ENCODE measurements around the gene WDR47. TPM values are rescaled to one million over a fixed set of nuclear protein-coding genes. Genes with fewer than 3 reads are reported as not detected.

WDR47 gene
- total and polyA plus RNA-seq, 2 experiments from 2014 or later: 6.7 to 9.7 TPM

DNA sequence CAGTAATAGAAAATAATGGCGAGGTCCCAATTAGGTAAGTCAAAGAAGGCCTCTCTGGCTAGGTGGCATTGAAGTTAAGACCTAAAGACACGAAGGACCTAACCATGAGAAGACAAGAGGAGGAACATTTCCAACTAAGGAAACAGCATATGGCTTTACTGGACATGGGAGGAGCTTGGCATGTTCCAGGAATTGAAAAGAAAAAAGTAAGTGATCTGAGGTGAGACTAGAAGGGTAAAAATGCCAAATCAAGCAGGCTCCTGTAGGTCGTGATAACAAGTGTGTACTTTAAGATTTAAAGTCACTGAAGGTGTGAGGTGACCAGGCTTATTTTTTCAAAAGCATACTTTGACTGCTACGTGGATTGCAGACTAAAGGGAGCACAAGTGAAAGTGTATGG, 65.2 kb downstream of the WDR47 start:
- no peaks in the 10 kb centered on the region for H3K79me2 ChIP-seq
- no peak overlapping the region for H3K4me2 ChIP-seq
- H2AFZ ChIP-seq: no peak overlapping the region
- DNase-seq (ENCODE audit: low spot score): no peak
- H3K4me3 ChIP-seq: no peak overlapping the region
- no peaks in the 10 kb centered on the region for H3K4me1 ChIP-seq (ENCODE audit: insufficient read depth)
- no peak for TF ChIP-seq EZH2 (IDR thresholded peaks at IDR 0.05; ENCODE audit: borderline replicate concordance)
- TF ChIP-seq EZH2phosphoT487 (IDR thresholded peaks at IDR 0.05; ENCODE audit: low read depth, severe bottlenecking, unreplicated experiment): no peak
- TF ChIP-seq CTCF (IDR thresholded peaks at IDR 0.05; ENCODE audit: poor library complexity): no peak
- no peaks in the 10 kb centered on the region for H4K20me1 ChIP-seq (ENCODE audit: insufficient read depth, poor library complexity, severe bottlenecking)
- WGBS (ENCODE audit: low lambda C conversion rate, missing lambda C conversion rate): 81% methylated on average over 4 of the region's 4 CpGs
- H3K9me3 ChIP-seq (ENCODE audit: low read depth): no peaks in the 10 kb centered on the region
- no peaks in the 10 kb centered on the region for H3K36me3 ChIP-seq (replicated peaks; ENCODE audit: insufficient read depth, low read depth)
- no peak overlapping the region for H3K27ac ChIP-seq
- H3K27me3 ChIP-seq: no peaks in the 10 kb centered on the region
- no peaks in the 10 kb centered on the region for H3K9me2 ChIP-seq (replicated peaks; ENCODE audit: insufficient read depth)

DNA sequence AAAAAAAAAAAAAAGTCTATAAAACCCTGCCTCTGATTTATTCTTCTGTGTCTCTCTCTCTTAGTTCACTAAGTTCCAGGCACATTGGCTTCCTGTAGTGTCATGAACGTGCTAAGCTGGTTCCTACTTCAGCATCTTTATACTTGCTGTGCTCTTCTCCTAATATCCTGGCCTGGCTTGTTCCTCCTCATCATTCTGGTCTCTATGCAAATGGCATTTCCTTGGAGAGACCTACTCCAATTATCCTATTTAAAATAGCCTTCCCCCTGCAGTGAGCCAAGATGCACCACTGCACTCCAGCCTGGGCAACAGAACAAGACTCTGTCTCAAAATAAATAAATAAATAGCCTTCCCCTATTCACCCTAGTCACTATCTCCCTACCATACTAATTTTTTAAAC, 69.0 kb downstream of the WDR47 start:
- no peaks in the 10 kb centered on the region for H3K79me2 ChIP-seq
- 95% methylated on average over 1 of the region's 1 CpG for WGBS (ENCODE audit: low lambda C conversion rate, missing lambda C conversion rate)
- H3K9me2 ChIP-seq (replicated peaks; ENCODE audit: insufficient read depth): no peaks in the 10 kb centered on the region
- TF ChIP-seq EZH2 (IDR thresholded peaks at IDR 0.05; ENCODE audit: borderline replicate concordance) (no peak), EZH2phosphoT487 (IDR thresholded peaks at IDR 0.05; ENCODE audit: low read depth, severe bottlenecking, unreplicated experiment) (no peak), CTCF (IDR thresholded peaks at IDR 0.05; ENCODE audit: poor library complexity) (no peak)
- no peaks in the 10 kb centered on the region for H3K27me3 ChIP-seq
- H3K9me3 ChIP-seq (ENCODE audit: low read depth): no peaks in the 10 kb centered on the region
- DNase-seq (ENCODE audit: low spot score): no peak
- no peak overlapping the region for H3K4me2 ChIP-seq
- H3K4me1 ChIP-seq (ENCODE audit: insufficient read depth): no peaks in the 10 kb centered on the region
- H3K27ac ChIP-seq: no peak overlapping the region
- H4K20me1 ChIP-seq (ENCODE audit: insufficient read depth, poor library complexity, severe bottlenecking): no peaks in the 10 kb centered on the region
- no peak overlapping the region for H3K4me3 ChIP-seq
- no peaks in the 10 kb centered on the region for H3K36me3 ChIP-seq (replicated peaks; ENCODE audit: insufficient read depth, low read depth)
- no peak overlapping the region for H2AFZ ChIP-seq

- H3K27me3 ChIP-seq: no peaks in the 10 kb centered on the region
- no peaks in the 10 kb centered on the region for H3K9me2 ChIP-seq (replicated peaks; ENCODE audit: insufficient read depth)
- no peaks in the 10 kb centered on the region for H3K36me3 ChIP-seq (replicated peaks; ENCODE audit: insufficient read depth, low read depth)
- H4K20me1 ChIP-seq (ENCODE audit: insufficient read depth, poor library complexity, severe bottlenecking): no peaks in the 10 kb centered on the region
- H2AFZ ChIP-seq: no peak overlapping the region
- TF ChIP-seq EZH2 (IDR thresholded peaks at IDR 0.05; ENCODE audit: borderline replicate concordance): no peak
- no peak overlapping the region for H3K27ac ChIP-seq
- no peaks in the 10 kb centered on the region for H3K79me2 ChIP-seq
- H3K4me1 ChIP-seq (ENCODE audit: insufficient read depth): no peaks in the 10 kb centered on the region
- no peak overlapping the region for H3K4me2 ChIP-seq
- DNase-seq (ENCODE audit: low spot score): no peak
- H3K4me3 ChIP-seq: no peak overlapping the region
- H3K9me3 ChIP-seq (ENCODE audit: low read depth): no peaks in the 10 kb centered on the region
Observed at GRCh38 chr1:108969346-108969745, 72.6 kb downstream of the WDR47 start.

- H3K9me3 ChIP-seq (ENCODE audit: low read depth): no peaks in the 10 kb centered on the region
- peak within 1 kb of the TSS; percentile 59 for H3K4me3 ChIP-seq
- H3K27ac ChIP-seq: peak within 1 kb of the TSS; percentile 97
- DNase-seq (ENCODE audit: low spot score): peak; percentile 94
- H3K36me3 ChIP-seq (replicated peaks; ENCODE audit: insufficient read depth, low read depth): no peaks in the 10 kb centered on the region
- no peaks in the 10 kb centered on the region for H3K9me2 ChIP-seq (replicated peaks; ENCODE audit: insufficient read depth)
- TF ChIP-seq CTCF (IDR thresholded peaks at IDR 0.05; ENCODE audit: poor library complexity) (no peak), EZH2 (IDR thresholded peaks at IDR 0.05; ENCODE audit: borderline replicate concordance) (no peak), EZH2phosphoT487 (IDR thresholded peaks at IDR 0.05; ENCODE audit: low read depth, severe bottlenecking, unreplicated experiment) (no peak)
- H4K20me1 ChIP-seq (ENCODE audit: insufficient read depth, poor library complexity, severe bottlenecking): no peaks in the 10 kb centered on the region
- H3K27me3 ChIP-seq: no peaks in the 10 kb centered on the region
- peaks cover 42% of the 10 kb centered on the region for H3K79me2 ChIP-seq
- H3K4me2 ChIP-seq: peak within 1 kb of the TSS; percentile 88
- H2AFZ ChIP-seq: peak within 1 kb of the TSS; percentile 82
- WGBS (ENCODE audit: low lambda C conversion rate, missing lambda C conversion rate): 1% methylated on average over 66 of the region's 72 CpGs
- H3K4me1 ChIP-seq (ENCODE audit: insufficient read depth): peaks cover 11% of the 10 kb centered on the region
Observed at GRCh38 chr1:108963052-108963686, 78.7 kb downstream of the WDR47 start, which contains the start of gene CLCC1. Gene CLCC1 (minus strand): TSS chr1:108963484. CDS start chr1:108950437, 13,047 bp downstream.
